K562 (cell line): ENCODE data around the gene TAP2. TPM values are rescaled to one million over a fixed set of nuclear protein-coding genes. Genes with fewer than 3 reads are reported as not detected.

Experiments
- BCLAF1 ChIP-seq, 2 experiments: fragments of 450-650 bp in 1 of 2; IDR thresholded peaks; 2 replicates each; pipeline ENCODE4 v1.6.1; 2011 to 2017; ENCODE audit warnings: low read depth in 2 of 2, antibody characterized with exemption in 1 of 2, borderline replicate concordance in 1 of 2, low read length in 1 of 2, mild to moderate bottlenecking in 1 of 2, mixed read lengths in 1 of 2; ENCODE audit not compliant: control insufficient read depth in 1 of 2
- BCOR ChIP-seq: fragments of 450-650 bp; IDR thresholded peaks from 2 replicates; pipeline ENCODE4 v1.6.1; 2016
- CC2D1A ChIP-seq: fragments of 450-650 bp; IDR thresholded peaks from 2 replicates; pipeline ENCODE4 v1.6.1; 2017; ENCODE audit warnings: mild to moderate bottlenecking
- DDX20 ChIP-seq: fragments of 450-650 bp; IDR thresholded peaks from 2 replicates; pipeline ENCODE4 v1.6.1; 2016; ENCODE audit warnings: missing genetic modification characterization, low read depth, mild to moderate bottlenecking, missing compliant biosample characterization, moderate library complexity
- HDAC2 ChIP-seq: fragments of 450-650 bp; IDR thresholded peaks from 2 replicates; pipeline ENCODE4 v1.6.1; 2016; ENCODE audit warnings: mild to moderate bottlenecking
- HNRNPLL ChIP-seq: fragments of 200-400 bp; formaldehyde crosslinking; IDR thresholded peaks from 2 replicates; pipeline ENCODE4 v1.6.1; 2017; ENCODE audit warnings: low read length, low read depth, mild to moderate bottlenecking; ENCODE audit not compliant: poor library complexity, severe bottlenecking
- KLF6 ChIP-seq: fragments of 250-450 bp; sonication (Bioruptor Pico); IDR thresholded peaks from 2 replicates; pipeline ENCODE4 v1.4.0; 2020; ENCODE audit warnings: mild to moderate bottlenecking, moderate library complexity, borderline replicate concordance
- MEIS2 ChIP-seq: fragments of 450-650 bp; IDR thresholded peaks from 2 replicates; pipeline ENCODE4 v1.6.1; 2014; ENCODE audit warnings: mild to moderate bottlenecking; ENCODE audit not compliant: partially characterized antibody
- SIN3B ChIP-seq: fragments of 450-650 bp; IDR thresholded peaks from 2 replicates; pipeline ENCODE4 v1.6.1; 2017; ENCODE audit warnings: low read depth, mild to moderate bottlenecking, moderate library complexity
- SMARCE1 ChIP-seq: fragments of 450-650 bp; IDR thresholded peaks from 2 replicates; pipeline ENCODE4 v1.7.1; 2016; ENCODE audit warnings: mild to moderate bottlenecking
- SNRNP70 ChIP-seq: fragments of 200-400 bp; formaldehyde crosslinking; optimal IDR thresholded peaks from 2 replicates; pipeline ENCODE3; 2017; ENCODE audit warnings: low read depth, low read length
- TCF15 ChIP-seq: fragments of 250-450 bp; sonication (Bioruptor Pico); IDR thresholded peaks from 2 replicates; pipeline ENCODE4 v1.8.0; 2022; ENCODE audit warnings: moderate library complexity, mild to moderate bottlenecking, inconsistent platforms
- TEAD2 ChIP-seq: fragments of 450-650 bp; IDR thresholded peaks from 2 replicates; pipeline ENCODE4 v1.6.1; 2016; ENCODE audit warnings: missing genetic modification characterization, control low read depth, missing compliant biosample characterization
- TRIM28 ChIP-seq: fragments of 450-650 bp; IDR thresholded peaks from 2 replicates; pipeline ENCODE4 v1.6.1; 2017
- ZNF384 ChIP-seq: IDR thresholded peaks from 2 replicates; pipeline ENCODE4 v1.6.1; 2012; ENCODE audit warnings: low read depth, low read length, improper control_type of control experiment
- ZNF436 ChIP-seq: fragments of 250-450, 450-650 bp; sonication (Bioruptor Pico); formaldehyde crosslinking; IDR thresholded peaks from 2 replicates; pipeline ENCODE4 v1.7.0; 2020; ENCODE audit warnings: mild to moderate bottlenecking
- ZNF696 ChIP-seq: fragments of 250-450 bp; sonication (Bioruptor Pico); conservative IDR thresholded peaks from 2 replicates; pipeline ENCODE4 v1.4.0; 2020; ENCODE audit warnings: mild to moderate bottlenecking, moderate library complexity
- polyA plus RNA-seq, 8 experiments: library from polyadenylated mRNA; depleted of rRNA in 4 of 8; stranded (reverse) in 5 of 8; unstranded in 3 of 8; fragments of >200 nt; fragmentation: Nextera tagmentation in 2 of 8; fragmentation: Illumina TruSeq in 1 of 8; extraction: Ambion mirVana in 2 of 8; extraction: Trizol in 1 of 8; gene quantifications; 2 replicates each; pipeline versions ENCODE4 v1.2.1 to v1.2.3, GENCODE V29; 2011 to 2014; ENCODE audit warnings: inconsistent platforms in 1 of 8, missing spikeins in 1 of 8
- total RNA-seq, 7 experiments: library from RNA; depleted of rRNA in 6 of 7; stranded (reverse); fragments of >200 nt in 6 of 7; fragmentation: Illumina TruSeq in 2 of 7; extraction: Trizol in 2 of 7; gene quantifications; 2 replicates each; pipeline versions ENCODE4 v1.2.1 to v1.2.3, GENCODE V29; 2011 to 2021; ENCODE audit warnings: low replicate concordance in 1 of 7
- TF ChIP-seq, protein P1 (sequence below): fragments of 450-650 bp; IDR thresholded peaks from 2 replicates; pipeline ENCODE4 v1.6.1; 2016; ENCODE audit warnings: missing biosample characterization, missing genetic modification characterization
- TF ChIP-seq, protein P2 (sequence below), 2 experiments: IDR thresholded peaks; 2 replicates each; pipeline ENCODE4 v1.6.1; 2012; ENCODE audit warnings: improper control_type of control experiment in 2 of 2, low read depth in 2 of 2, low read length in 2 of 2, borderline replicate concordance in 1 of 2
- TF ChIP-seq, protein P3 (sequence below), 2 experiments: fragments of 450-650 bp in 1 of 2; sonication (generic) in 1 of 2; formaldehyde crosslinking in 1 of 2; IDR thresholded peaks in 1 of 2; conservative IDR thresholded peaks in 1 of 2; 2 replicates each; pipeline versions ENCODE4 v1.6.1 to v1.8.1; 2016 to 2023; ENCODE audit warnings: mild to moderate bottlenecking in 2 of 2, moderate library complexity in 2 of 2, inconsistent platforms in 1 of 2, missing genetic modification reagents in 1 of 2

Gene TAP2
- total and polyA plus RNA-seq, 9 of the 15 experiments (the other 6 are each of a cell fraction or from before 2014, with no cell fraction given): 2.0 to 53.5 (median 19.6) TPM

DNA sequence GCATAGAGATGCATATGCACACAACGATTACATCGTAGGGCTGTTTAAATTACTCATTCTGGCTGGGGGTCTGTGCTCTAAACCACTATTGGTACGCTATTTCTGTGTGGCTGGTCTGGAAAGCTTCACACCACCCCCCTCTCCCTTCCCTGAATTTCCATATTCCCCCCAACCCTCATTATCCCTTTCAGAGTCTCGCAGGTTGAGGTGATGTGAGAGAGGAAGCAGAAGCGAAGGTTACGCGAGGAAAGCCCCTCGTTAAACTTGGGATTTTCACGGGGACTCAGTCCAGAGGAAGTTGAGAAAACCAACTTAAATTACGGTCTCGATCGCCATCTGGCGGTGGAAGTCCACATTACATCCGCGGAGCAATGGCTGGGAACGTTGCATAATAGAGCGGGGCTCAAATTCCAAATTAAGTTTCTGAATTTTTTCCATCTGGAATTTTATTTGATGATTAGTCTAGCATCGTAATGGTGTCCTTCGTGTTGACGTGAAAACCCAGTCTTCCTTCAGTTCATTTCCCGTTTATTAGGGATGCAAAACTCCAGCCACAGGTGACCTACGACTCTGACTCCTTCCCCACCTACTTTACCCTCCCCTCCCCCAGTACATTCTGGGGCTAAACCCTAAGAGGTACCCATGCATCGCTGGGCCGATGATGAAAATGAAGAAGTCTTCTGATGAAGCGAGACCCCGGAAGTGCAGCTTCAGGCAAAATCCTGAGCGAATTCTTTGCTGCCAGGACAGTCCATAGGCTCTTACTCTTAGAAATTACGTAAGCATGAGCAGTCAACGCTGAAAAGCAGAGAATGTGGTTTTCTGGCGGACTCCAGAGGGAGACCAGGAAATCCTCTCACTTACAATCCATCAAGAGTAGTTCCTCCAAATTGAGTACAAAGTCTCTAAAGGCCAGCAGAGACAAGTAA is 41.4 kb downstream of the TAP2 start (continued):
- no peak for TF ChIP-seq BCLAF1 (IDR thresholded peaks at IDR 0.05; ENCODE audit: borderline replicate concordance in 1 of 2, control insufficient read depth in 1 of 2, low read depth in 2 of 2, low read length in 1 of 2)
- no peak for TF ChIP-seq TCF15
- TF ChIP-seq HDAC2: no peak
- TF ChIP-seq SIN3B: no peak
- TF ChIP-seq, protein P1, sequence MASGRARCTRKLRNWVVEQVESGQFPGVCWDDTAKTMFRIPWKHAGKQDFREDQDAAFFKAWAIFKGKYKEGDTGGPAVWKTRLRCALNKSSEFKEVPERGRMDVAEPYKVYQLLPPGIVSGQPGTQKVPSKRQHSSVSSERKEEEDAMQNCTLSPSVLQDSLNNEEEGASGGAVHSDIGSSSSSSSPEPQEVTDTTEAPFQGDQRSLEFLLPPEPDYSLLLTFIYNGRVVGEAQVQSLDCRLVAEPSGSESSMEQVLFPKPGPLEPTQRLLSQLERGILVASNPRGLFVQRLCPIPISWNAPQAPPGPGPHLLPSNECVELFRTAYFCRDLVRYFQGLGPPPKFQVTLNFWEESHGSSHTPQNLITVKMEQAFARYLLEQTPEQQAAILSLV (tag): peak; percentile 62; the same call in 1 of the 2 replicates
- TF ChIP-seq DDX20 (tag): no peak
- TF ChIP-seq KLF6 (CRISPR knock-in tag): no peak
- no peak for TF ChIP-seq TRIM28
- TF ChIP-seq ZNF696 (CRISPR knock-in tag): no peak
- no peak for TF ChIP-seq TEAD2 (tag)
- no peak for TF ChIP-seq MEIS2
- no peak for TF ChIP-seq ZNF436 (CRISPR knock-in tag)
- no peak for TF ChIP-seq BCOR
- no peak for TF ChIP-seq CC2D1A
- no peak for TF ChIP-seq SMARCE1
- TF ChIP-seq ZNF384: no peak
- TF ChIP-seq, protein P2, sequence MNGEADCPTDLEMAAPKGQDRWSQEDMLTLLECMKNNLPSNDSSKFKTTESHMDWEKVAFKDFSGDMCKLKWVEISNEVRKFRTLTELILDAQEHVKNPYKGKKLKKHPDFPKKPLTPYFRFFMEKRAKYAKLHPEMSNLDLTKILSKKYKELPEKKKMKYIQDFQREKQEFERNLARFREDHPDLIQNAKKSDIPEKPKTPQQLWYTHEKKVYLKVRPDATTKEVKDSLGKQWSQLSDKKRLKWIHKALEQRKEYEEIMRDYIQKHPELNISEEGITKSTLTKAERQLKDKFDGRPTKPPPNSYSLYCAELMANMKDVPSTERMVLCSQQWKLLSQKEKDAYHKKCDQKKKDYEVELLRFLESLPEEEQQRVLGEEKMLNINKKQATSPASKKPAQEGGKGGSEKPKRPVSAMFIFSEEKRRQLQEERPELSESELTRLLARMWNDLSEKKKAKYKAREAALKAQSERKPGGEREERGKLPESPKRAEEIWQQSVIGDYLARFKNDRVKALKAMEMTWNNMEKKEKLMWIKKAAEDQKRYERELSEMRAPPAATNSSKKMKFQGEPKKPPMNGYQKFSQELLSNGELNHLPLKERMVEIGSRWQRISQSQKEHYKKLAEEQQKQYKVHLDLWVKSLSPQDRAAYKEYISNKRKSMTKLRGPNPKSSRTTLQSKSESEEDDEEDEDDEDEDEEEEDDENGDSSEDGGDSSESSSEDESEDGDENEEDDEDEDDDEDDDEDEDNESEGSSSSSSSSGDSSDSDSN (IDR thresholded peaks at IDR 0.05; ENCODE audit: borderline replicate concordance in 1 of 2, low read depth in 2 of 2, low read length in 2 of 2): no peak
- TF ChIP-seq, protein P3, sequence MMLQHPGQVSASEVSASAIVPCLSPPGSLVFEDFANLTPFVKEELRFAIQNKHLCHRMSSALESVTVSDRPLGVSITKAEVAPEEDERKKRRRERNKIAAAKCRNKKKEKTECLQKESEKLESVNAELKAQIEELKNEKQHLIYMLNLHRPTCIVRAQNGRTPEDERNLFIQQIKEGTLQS (IDR thresholded peaks at IDR 0.05): peak; percentile 59
- TF ChIP-seq, protein P3 (CRISPR knock-in tag; conservative IDR thresholded peaks at IDR 0.05): no peak
- TF ChIP-seq HNRNPLL: no peak
- TF ChIP-seq SNRNP70: no peak
